ENCODE measurements around the gene AP1M1. TPM values are rescaled to one million over a fixed set of nuclear protein-coding genes. Genes with fewer than 3 reads are reported as not detected.

AP1M1 gene
- total RNA-seq, 1 donor from 2014 or later = 76.5 TPM

- ATAC-seq = peak; percentile 93
- peak; percentile 99 for DNase-seq (ENCODE audit: low spot score)
These were observed 12.5 kb upstream of the AP1M1 start, which contains the start of gene FAM32A for GRCh38 chr19:16185123-16185767. FAM32A (plus strand) TSS chr19:16185410; CDS start chr19:16185443, 33 bp downstream.

GRCh38 chr19:16185768-16186123 lies 12.0 kb upstream of the AP1M1 start:
- DNase-seq (ENCODE audit: low spot score) = no peak
- peak; percentile 33 for ATAC-seq

- no peak for ATAC-seq
These were observed 9.2 kb upstream of the AP1M1 start for GRCh38 chr19:16188521-16188920.

GRCh38 chr19:16190198-16190597 lies 7.5 kb upstream of the AP1M1 start:
- no peak for ATAC-seq
- DNase-seq (ENCODE audit: low spot score) = no peak

More at GRCh38 chr19:16188521-16188920, 9.2 kb upstream of the AP1M1 start:
- no peak for DNase-seq (ENCODE audit: low spot score)

- DNase-seq (ENCODE audit: low spot score) (no peak), ATAC-seq (no peak)
These were observed 7.0 kb upstream of the AP1M1 start for GRCh38 chr19:16190736-16191135.

- no peak for ATAC-seq
- DNase-seq (ENCODE audit: low spot score) = no peak
These were observed 6.3 kb upstream of the AP1M1 start for GRCh38 chr19:16191216-16191908.

GRCh38 chr19:16193466-16193865 lies 4.2 kb upstream of the AP1M1 start:
- ATAC-seq (no peak), DNase-seq (ENCODE audit: low spot score) (no peak)

GRCh38 chr19:16197188-16197621 lies 506 bp upstream of the AP1M1 start:
- ATAC-seq (peak; percentile 19), DNase-seq (ENCODE audit: low spot score) (no peak)

- peak; percentile 64 for DNase-seq (ENCODE audit: low spot score)
- peak; percentile 48 for ATAC-seq
These were observed 600 bp downstream of the AP1M1 start for GRCh38 chr19:16198370-16198651.

GRCh38 chr19:16199275-16199932 lies 1.7 kb downstream of the AP1M1 start:
- peak; percentile 27 for ATAC-seq
- DNase-seq (ENCODE audit: low spot score) = peak; percentile 70

GRCh38 chr19:16200038-16201010 lies 2.6 kb downstream of the AP1M1 start:
- ATAC-seq (peak; percentile 66), DNase-seq (ENCODE audit: low spot score) (peak; percentile 94)

GRCh38 chr19:16201011-16201391 lies 3.3 kb downstream of the AP1M1 start:
- ATAC-seq (no peak), DNase-seq (ENCODE audit: low spot score) (no peak)

GRCh38 chr19:16202320-16203255 lies 4.9 kb downstream of the AP1M1 start:
- no peak for ATAC-seq
- DNase-seq (ENCODE audit: low spot score) = no peak

GRCh38 chr19:16203256-16204004 lies 5.7 kb downstream of the AP1M1 start:
- DNase-seq (ENCODE audit: low spot score) = no peak
- ATAC-seq = no peak

- no peak for DNase-seq (ENCODE audit: low spot score)
- ATAC-seq = no peak
These were observed 6.2 kb downstream of the AP1M1 start for GRCh38 chr19:16204005-16204294.

- DNase-seq (ENCODE audit: low spot score) = peak; percentile 89
- ATAC-seq = peak; percentile 73
These were observed 7.7 kb downstream of the AP1M1 start for GRCh38 chr19:16205205-16206045.

GRCh38 chr19:16206046-16206605 lies 8.4 kb downstream of the AP1M1 start:
- ATAC-seq (no peak), DNase-seq (ENCODE audit: low spot score) (no peak)

GRCh38 chr19:16206637-16207036 lies 8.9 kb downstream of the AP1M1 start:
- no peak for ATAC-seq
- no peak for DNase-seq (ENCODE audit: low spot score)
